T-helper 9 cell (primary cell): Measurements from ENCODE around the gene ANKMY1.

Source experiments
- DNase-seq: peaks from one replicate; pipeline ENCODE4 v3.0.0-alpha.2; 2020

Gene ANKMY1

GRCh38 chr2:240579071-240579762, 21.4 kb upstream of the ANKMY1 start:
- DNase-seq: no peak

GRCh38 chr2:240578488-240578887, 20.7 kb upstream of the ANKMY1 start:
- DNase-seq: no peak

GRCh38 chr2:240578110-240578450, 20.3 kb upstream of the ANKMY1 start:
- no peak for DNase-seq

GRCh38 chr2:240577281-240578109, 19.7 kb upstream of the ANKMY1 start:
- no peak for DNase-seq

GRCh38 chr2:240576436-240577205, 18.8 kb upstream of the ANKMY1 start:
- no peak for DNase-seq

GRCh38 chr2:240576036-240576435, 18.2 kb upstream of the ANKMY1 start:
- DNase-seq: no peak

GRCh38 chr2:240575101-240575965, 17.5 kb upstream of the ANKMY1 start:
- DNase-seq: no peak

- no peak for DNase-seq
These were observed 16.8 kb upstream of the ANKMY1 start for GRCh38 chr2:240574386-240575100.

GRCh38 chr2:240573516-240574385, 16.0 kb upstream of the ANKMY1 start:
- DNase-seq: no peak

GRCh38 chr2:240573071-240573515, 15.3 kb upstream of the ANKMY1 start:
- DNase-seq: no peak

- DNase-seq: no peak
These were observed 14.6 kb upstream of the ANKMY1 start for GRCh38 chr2:240572141-240573031.

- no peak for DNase-seq
These were observed 13.7 kb upstream of the ANKMY1 start for GRCh38 chr2:240571314-240571973.

- no peak for DNase-seq
These were observed 12.9 kb upstream of the ANKMY1 start for GRCh38 chr2:240570531-240571313.

- no peak for DNase-seq
These were observed 12.3 kb upstream of the ANKMY1 start for GRCh38 chr2:240569998-240570530.

- DNase-seq: no peak
These were observed 11.8 kb upstream of the ANKMY1 start for GRCh38 chr2:240569523-240569997.

GRCh38 chr2:240568678-240569522, 11.1 kb upstream of the ANKMY1 start:
- peak; percentile 50 for DNase-seq
